ENCODE measurements around the gene PLEKHF1.

- TF ChIP-seq CTCF (IDR thresholded peaks at IDR 0.05; ENCODE audit: low read depth, low read length, poor library complexity, severe bottlenecking) (no peak), EZH2phosphoT487 (IDR thresholded peaks at IDR 0.05; ENCODE audit: borderline replicate concordance, low read length) (no peak)
Measured at GRCh38 chr19:29680447-29680846, 15.2 kb downstream of the PLEKHF1 start.

Data from DOHH2 (cell line).